ENCODE data around the gene YBX2.

YBX2 gene

DNA sequence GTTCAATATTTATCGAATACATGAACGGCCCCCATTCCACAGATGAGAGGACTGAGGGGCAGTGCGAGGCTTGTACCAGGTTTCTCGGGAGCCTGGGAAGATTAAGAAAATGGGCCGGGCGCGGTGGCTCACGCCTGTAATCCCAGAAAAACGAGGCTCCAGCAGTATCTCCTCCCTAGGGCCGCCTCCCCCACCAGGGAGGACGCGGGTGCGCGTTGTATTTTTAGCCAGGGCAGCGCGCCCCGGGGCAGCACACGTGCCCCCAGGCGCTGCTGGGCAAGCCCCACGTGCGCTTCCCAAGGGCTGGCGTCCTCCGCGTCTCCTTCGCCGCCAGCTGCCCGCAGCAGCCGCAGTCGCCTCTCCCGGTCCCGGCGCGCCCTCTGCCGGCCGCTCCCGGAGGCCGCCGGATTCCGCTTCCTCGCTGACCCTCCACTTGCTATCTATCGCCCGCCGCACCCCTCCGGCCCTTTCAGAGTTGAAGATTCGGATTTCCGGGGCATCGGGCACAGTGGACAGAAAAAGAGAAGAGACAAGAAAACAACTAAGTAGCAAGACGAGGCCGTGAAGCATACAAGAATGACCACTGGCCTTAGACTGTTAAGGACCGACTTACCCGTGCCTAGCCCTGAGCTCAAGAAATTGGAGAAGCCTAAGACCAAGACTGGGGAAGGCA lies 1.9 kb upstream of the YBX2 start:
- Histone ChIP-seq H3K4me2 (ENCODE audit: low read length, poor library complexity, severe bottlenecking) (peak overlapping the region; percentile 56), H3K36me3 (ENCODE audit: control insufficient read depth in 1 of 2, insufficient read depth in 2 of 2, low read depth in 1 of 2, low read length in 2 of 2) (no peaks in the 10 kb centered on the region), H3K23ac (ENCODE audit: low read length in 2 of 2) (no peak overlapping the region), H3K18ac (ENCODE audit: low read depth in 1 of 2, low read length in 2 of 2) (no peak overlapping the region), H4K91ac (ENCODE audit: low read length) (no peak overlapping the region), H3K9ac (ENCODE audit: low read length) (peak overlapping the region; percentile 46), H2AFZ (ENCODE audit: low read depth, low read length) (no peak overlapping the region), H2AK5ac (ENCODE audit: low read length, severe bottlenecking) (no peak overlapping the region), H2BK15ac (ENCODE audit: low read depth, poor library complexity, severe bottlenecking) (no peak overlapping the region), H3K14ac (ENCODE audit: low read length in 2 of 2) (no peak overlapping the region), H3K79me1 (replicated peaks; ENCODE audit: low read length, poor library complexity, severe bottlenecking) (no peaks in the 10 kb centered on the region), H3K4ac (ENCODE audit: low read depth in 1 of 2, low read length in 2 of 2) (no peak overlapping the region), H3K4me1 (ENCODE audit: control insufficient read depth, insufficient read depth, low read depth, low read length) (peaks cover 18% of the 10 kb centered on the region), H4K8ac (ENCODE audit: low read length) (no peak overlapping the region), H2BK120ac (ENCODE audit: low read depth, low read length) (no peak overlapping the region), H2BK5ac (ENCODE audit: low read depth, low read length, poor library complexity, severe bottlenecking) (no peak overlapping the region), H3K27ac (ENCODE audit: low read length, poor library complexity, severe bottlenecking) (no peak overlapping the region), H3K9me3 (ENCODE audit: control insufficient read depth, low read length) (no peaks in the 10 kb centered on the region), H3K27me3 (ENCODE audit: control insufficient read depth in 1 of 2, insufficient read depth in 1 of 2, low read length in 2 of 2) (peaks cover 40 to 41% of the 10 kb centered on the region in 2 experiments), H2BK12ac (ENCODE audit: low read length in 2 of 2) (no peak overlapping the region), H3K4me3 (ENCODE audit: insufficient read depth in 1 of 2, low read depth in 1 of 2, low read length in 2 of 2) (peak overlapping the region in 1 of 2 experiments; percentile 66)
- WGBS: 7% methylated on average over 42 of the region's 51 CpGs
- DNase-seq: peak; percentile 84

DNA sequence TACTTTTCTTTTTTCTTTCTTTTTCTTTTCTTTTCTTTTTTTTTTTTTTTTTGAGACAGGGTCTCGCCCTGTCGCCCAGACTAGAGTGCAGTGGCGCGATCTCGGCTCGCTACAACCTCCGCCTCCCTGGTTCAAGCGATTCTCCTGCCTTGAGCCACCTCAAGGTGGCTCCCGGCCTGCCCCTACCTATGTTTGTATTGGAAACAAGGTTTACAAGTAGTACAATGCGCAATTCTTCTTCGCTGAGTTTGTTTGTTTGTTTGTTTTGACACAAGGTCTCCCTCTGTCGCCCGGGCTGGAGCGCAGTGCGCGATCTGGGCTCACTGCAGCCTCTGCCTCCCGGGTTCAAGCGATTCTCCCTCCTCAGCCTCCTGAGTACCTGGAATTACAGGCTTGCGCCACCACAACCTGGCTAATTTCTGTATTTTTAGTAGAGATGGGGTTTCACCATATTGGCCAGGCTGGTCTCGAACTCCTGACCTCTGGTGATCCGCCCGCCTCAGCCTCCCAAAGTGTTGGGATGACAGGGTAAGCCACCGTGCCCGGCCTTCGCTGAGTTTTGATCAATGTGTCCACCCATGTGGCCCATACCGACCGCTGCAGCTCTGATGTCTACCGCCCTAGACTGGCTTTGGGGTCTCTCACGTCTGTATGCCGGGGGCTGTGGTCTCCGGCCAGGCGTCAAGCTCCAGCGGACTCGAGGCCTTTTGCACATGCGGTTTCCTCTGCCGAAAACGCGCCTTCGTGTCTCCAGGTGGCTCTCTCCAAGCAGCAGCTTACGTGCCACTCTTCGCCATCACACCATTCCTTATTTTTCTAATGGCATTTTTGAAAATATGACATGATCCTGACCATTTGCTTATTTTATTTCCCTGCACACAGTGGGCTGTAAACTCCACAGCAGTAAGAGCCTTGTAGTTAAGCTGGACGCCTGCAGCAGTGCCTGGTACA lies 1.1 kb upstream of the YBX2 start:
- Histone ChIP-seq H2BK12ac (ENCODE audit: low read length in 2 of 2) (no peak overlapping the region), H3K23ac (ENCODE audit: low read length in 2 of 2) (no peak overlapping the region), H4K8ac (ENCODE audit: low read length) (no peak overlapping the region), H3K9ac (ENCODE audit: low read length) (peak overlapping the region; percentile 26), H3K4me2 (ENCODE audit: low read length, poor library complexity, severe bottlenecking) (no peak overlapping the region), H3K4ac (ENCODE audit: low read depth in 1 of 2, low read length in 2 of 2) (no peak overlapping the region), H3K4me1 (ENCODE audit: control insufficient read depth, insufficient read depth, low read depth, low read length) (peaks cover 18% of the 10 kb centered on the region), H3K36me3 (ENCODE audit: control insufficient read depth in 1 of 2, insufficient read depth in 2 of 2, low read depth in 1 of 2, low read length in 2 of 2) (no peaks in the 10 kb centered on the region), H4K91ac (ENCODE audit: low read length) (no peak overlapping the region), H2BK120ac (ENCODE audit: low read depth, low read length) (no peak overlapping the region), H3K27ac (ENCODE audit: low read length, poor library complexity, severe bottlenecking) (no peak overlapping the region), H3K18ac (ENCODE audit: low read depth in 1 of 2, low read length in 2 of 2) (no peak overlapping the region), H3K27me3 (ENCODE audit: control insufficient read depth in 1 of 2, insufficient read depth in 1 of 2, low read length in 2 of 2) (peaks cover 49% of the 10 kb centered on the region in 2 experiments), H3K14ac (ENCODE audit: low read length in 2 of 2) (no peak overlapping the region), H3K4me3 (ENCODE audit: insufficient read depth in 1 of 2, low read depth in 1 of 2, low read length in 2 of 2) (peak overlapping the region in 1 of 2 experiments; percentile 66), H2BK5ac (ENCODE audit: low read depth, low read length, poor library complexity, severe bottlenecking) (no peak overlapping the region), H2BK15ac (ENCODE audit: low read depth, poor library complexity, severe bottlenecking) (no peak overlapping the region), H2AFZ (ENCODE audit: low read depth, low read length) (no peak overlapping the region), H3K9me3 (ENCODE audit: control insufficient read depth, low read length) (no peaks in the 10 kb centered on the region), H3K79me1 (replicated peaks; ENCODE audit: low read length, poor library complexity, severe bottlenecking) (no peaks in the 10 kb centered on the region), H2AK5ac (ENCODE audit: low read length, severe bottlenecking) (no peak overlapping the region)
- DNase-seq: no peak
- 74% methylated on average over 42 of the region's 42 CpGs for WGBS

DNA sequence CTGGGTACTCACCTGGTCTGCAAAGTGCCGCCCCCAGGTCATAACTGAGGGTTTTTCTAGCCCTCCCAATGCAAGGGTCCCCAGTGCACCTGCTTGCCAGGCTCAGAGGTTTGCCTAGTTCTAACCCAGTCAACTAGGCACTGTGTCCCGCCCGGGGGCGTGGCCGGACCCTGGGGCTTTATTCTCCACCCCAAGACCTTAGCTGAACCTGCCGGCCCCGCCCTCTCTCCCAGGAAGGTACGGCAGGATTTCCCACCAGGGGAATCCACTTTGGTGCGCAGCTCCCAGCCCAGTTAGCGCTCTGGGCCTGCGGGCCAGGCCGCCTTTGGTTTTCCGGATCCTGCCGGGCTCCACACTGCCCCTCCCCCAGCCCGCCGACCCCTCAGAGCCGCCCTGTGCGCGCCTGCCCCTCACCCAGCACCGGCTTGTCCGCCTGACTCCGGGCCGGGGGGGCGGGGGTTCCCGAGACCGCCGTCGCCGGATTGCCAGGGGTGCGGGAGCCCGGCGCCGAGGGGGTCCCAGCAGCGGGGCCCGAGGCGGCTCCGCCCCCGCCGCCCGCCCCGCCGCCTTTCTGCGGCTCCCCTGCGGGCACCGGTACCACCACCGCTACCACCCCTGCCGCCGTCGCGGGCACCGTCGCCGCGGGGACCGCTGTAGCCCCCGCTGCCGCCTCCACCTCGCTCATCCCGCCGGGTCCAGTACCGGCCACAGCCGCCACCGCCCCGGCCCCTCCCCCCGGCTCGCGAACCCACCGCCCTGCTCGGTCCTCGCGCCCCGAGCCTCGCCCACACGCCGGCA lies 424 bp downstream of the YBX2 start:
- Histone ChIP-seq H3K79me1 (replicated peaks; ENCODE audit: low read length, poor library complexity, severe bottlenecking) (no peaks in the 10 kb centered on the region), H2BK120ac (ENCODE audit: low read depth, low read length) (no peak overlapping the region)
- WGBS: 8% methylated on average over 28 of the region's 75 CpGs

More for the DNA sequence above, 424 bp downstream of the YBX2 start:
- Histone ChIP-seq H4K91ac (ENCODE audit: low read length) (no peak overlapping the region), H2BK5ac (ENCODE audit: low read depth, low read length, poor library complexity, severe bottlenecking) (no peak overlapping the region), H2AK5ac (ENCODE audit: low read length, severe bottlenecking) (no peak overlapping the region), H3K18ac (ENCODE audit: low read depth in 1 of 2, low read length in 2 of 2) (no peak overlapping the region), H3K27me3 (ENCODE audit: control insufficient read depth in 1 of 2, insufficient read depth in 1 of 2, low read length in 2 of 2) (peaks cover 58 to 63% of the 10 kb centered on the region in 2 experiments), H3K4me2 (ENCODE audit: low read length, poor library complexity, severe bottlenecking) (peak overlapping the region; percentile 48), H3K4me1 (ENCODE audit: control insufficient read depth, insufficient read depth, low read depth, low read length) (peaks cover 18% of the 10 kb centered on the region), H2BK12ac (ENCODE audit: low read length in 2 of 2) (no peak overlapping the region), H2AFZ (ENCODE audit: low read depth, low read length) (no peak overlapping the region), H3K9ac (ENCODE audit: low read length) (no peak overlapping the region), H4K8ac (ENCODE audit: low read length) (no peak overlapping the region), H3K14ac (ENCODE audit: low read length in 2 of 2) (no peak overlapping the region), H3K4me3 (ENCODE audit: insufficient read depth in 1 of 2, low read depth in 1 of 2, low read length in 2 of 2) (no peak overlapping the region), H3K9me3 (ENCODE audit: control insufficient read depth, low read length) (no peaks in the 10 kb centered on the region), H3K27ac (ENCODE audit: low read length, poor library complexity, severe bottlenecking) (no peak overlapping the region), H3K36me3 (ENCODE audit: control insufficient read depth in 1 of 2, insufficient read depth in 2 of 2, low read depth in 1 of 2, low read length in 2 of 2) (no peaks in the 10 kb centered on the region), H3K4ac (ENCODE audit: low read depth in 1 of 2, low read length in 2 of 2) (no peak overlapping the region), H2BK15ac (ENCODE audit: low read depth, poor library complexity, severe bottlenecking) (no peak overlapping the region), H3K23ac (ENCODE audit: low read length in 2 of 2) (no peak overlapping the region)
- DNase-seq: no peak

Data from mesenchymal stem cell (in vitro differentiated cells and primary cell).